Gastroesophageal sphincter (tissue), 3 donors: ENCODE measurements around the gene PTPRU.

Experiments
- CTCF ChIP-seq, 4 experiments: fragments of 200-600 bp in 2 of 4; fragments of 450-650 bp in 2 of 4; sonication (generic) in 1 of 4; IDR thresholded peaks; one replicate each; pipeline ENCODE4 v1.5.1; 2017 to 2019; ENCODE audit warnings: antibody characterized with exemption in 4 of 4, mild to moderate bottlenecking in 2 of 4, moderate library complexity in 2 of 4
- EP300 ChIP-seq: sonication (generic); formaldehyde crosslinking; IDR thresholded peaks from one replicate; pipeline ENCODE4 v1.6.1; 2017; ENCODE audit warnings: antibody characterized with exemption, mild to moderate bottlenecking

DNA sequence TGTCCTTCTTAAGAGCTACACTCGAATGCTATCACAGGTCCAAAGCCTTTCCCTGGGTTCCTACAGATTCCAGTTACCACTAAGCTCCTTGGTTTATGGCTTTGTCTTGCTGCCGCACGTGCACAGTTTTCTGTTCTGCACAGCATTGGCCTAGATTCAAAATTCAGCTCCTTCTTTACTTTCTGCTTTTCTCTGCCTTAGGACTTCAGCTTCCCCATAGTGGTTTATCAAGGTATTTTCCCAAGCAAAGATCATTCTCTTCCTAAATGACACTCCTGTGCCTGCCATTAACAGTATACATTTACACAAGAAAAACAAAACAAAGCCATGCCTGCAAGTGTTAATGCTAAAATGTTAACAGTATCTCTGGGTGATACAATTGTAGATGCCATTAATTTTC is 41.8 kb downstream of the PTPRU start:
- TF ChIP-seq CTCF (IDR thresholded peaks at IDR 0.05) = no peak
- no peak for TF ChIP-seq EP300
